NOMO-1 treated with DMSO at 0.1 percent for 48 hours (cell line): ENCODE measurements around the gene PLA2G15.

Experiments
- DNase-seq: peaks from one replicate; lab custom pipeline; 2025; ENCODE audit not compliant: unreplicated experiment; lab: John Stamatoyannopoulos, UW

Gene PLA2G15

GRCh38 chr16:68252383-68252782 is 7.2 kb downstream of the PLA2G15 start:
- no peak for DNase-seq

- no peak for DNase-seq
Measured at GRCh38 chr16:68253721-68254120, 8.5 kb downstream of the PLA2G15 start.

GRCh38 chr16:68255712-68256111 is 10.5 kb downstream of the PLA2G15 start:
- no peak for DNase-seq

DNA sequence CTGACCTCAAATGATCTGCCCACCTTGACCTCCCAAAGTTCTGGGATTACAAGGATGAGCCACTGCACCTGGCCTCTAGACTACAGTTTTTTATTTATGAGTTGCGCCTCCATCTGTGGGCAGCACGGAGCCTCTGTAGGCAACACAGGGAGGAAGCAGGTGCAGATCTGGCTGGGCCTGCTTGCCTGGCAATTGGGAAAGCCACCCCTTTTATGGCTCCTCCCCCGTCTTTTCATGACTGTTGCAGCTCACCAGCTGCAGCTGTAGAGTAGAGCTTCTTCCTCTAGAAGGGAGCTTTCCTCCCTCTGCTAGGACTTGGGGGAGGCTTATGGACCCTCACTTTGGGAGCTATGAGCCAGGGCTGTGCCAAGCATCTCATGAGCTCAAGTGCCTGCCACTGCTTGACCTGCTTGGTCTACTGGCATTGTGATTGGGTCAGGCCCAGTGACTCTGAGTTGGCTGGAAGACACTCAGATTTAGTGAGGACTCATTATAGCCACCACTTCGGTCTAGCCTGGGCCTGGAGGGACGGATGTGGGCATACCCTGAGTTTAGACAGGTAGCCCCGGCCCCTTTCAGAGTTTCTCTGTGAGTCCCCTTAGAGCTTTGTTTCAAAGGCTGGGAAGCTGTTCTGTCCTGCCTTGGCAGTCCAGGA is 12.2 kb downstream of the PLA2G15 start:
- DNase-seq: peak; percentile 88

GRCh38 chr16:68257906-68258800 is 13.0 kb downstream of the PLA2G15 start:
- DNase-seq: peak; percentile 89

DNA sequence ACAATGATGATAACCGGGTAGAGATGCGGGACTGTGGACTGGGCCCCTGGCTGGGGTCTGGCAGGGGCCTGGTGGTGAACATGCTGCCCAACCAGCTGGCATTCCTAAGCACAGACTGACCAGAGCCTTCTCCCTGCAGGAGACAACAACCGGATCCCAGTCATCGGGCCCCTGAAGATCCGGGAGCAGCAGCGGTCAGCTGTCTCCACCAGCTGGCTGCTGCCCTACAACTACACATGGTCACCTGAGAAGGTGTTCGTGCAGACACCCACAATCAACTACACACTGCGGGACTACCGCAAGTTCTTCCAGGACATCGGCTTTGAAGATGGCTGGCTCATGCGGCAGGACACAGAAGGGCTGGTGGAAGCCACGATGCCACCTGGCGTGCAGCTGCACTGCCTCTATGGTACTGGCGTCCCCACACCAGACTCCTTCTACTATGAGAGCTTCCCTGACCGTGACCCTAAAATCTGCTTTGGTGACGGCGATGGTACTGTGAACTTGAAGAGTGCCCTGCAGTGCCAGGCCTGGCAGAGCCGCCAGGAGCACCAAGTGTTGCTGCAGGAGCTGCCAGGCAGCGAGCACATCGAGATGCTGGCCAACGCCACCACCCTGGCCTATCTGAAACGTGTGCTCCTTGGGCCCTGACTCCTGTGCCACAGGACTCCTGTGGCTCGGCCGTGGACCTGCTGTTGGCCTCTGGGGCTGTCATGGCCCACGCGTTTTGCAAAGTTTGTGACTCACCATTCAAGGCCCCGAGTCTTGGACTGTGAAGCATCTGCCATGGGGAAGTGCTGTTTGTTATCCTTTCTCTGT is 14.0 kb downstream of the PLA2G15 start:
- no peak for DNase-seq

- no peak for DNase-seq
Measured at GRCh38 chr16:68263559-68264127, 18.5 kb downstream of the PLA2G15 start.

GRCh38 chr16:68264128-68265077 is 19.2 kb downstream of the PLA2G15 start, which contains the start of gene SLC7A6:
Gene SLC7A6 (plus strand): TSS chr16:68264526. CDS start chr16:68274727, 10,201 bp downstream.
- peak; percentile 76 for DNase-seq

GRCh38 chr16:68265078-68265920 is 20.1 kb downstream of the PLA2G15 start:
- peak; percentile 65 for DNase-seq

DNA sequence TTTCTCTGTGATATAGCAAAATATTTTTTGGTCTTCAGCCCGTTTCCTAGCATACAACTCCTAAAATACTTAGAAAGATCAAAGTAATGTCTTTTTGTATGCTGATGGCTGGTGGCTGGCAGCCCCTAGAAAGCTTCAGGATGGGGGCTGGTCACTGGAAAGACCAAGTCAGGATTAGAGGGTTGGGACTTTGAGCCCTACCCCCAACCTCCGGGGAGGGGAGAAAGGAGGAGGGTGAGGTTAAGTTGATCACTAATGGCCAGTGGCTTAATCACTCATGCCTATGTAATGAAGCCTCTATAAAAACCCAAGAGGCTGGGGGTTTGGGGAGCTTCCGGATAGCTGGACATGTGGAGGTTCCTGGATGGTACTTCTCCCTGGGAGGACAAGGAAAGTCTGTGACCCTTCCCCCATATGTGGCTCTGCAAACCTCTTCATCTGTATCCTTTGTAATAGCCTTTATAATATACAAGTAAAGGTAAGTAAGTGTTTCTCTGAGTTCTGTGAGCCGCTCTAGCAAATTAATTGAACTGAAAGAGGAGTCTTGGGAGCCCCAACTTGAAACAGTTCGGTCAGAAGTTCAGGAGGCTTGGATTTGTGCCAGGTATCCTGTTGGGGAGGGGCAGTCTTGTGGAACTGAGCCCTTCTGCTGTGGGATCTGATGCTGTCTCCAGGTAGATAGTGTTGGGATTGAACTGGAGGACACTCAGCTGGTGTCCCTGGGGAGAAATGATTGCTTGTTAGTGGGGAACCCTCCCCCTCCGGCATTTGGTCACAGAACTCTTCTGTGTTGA is 22.6 kb downstream of the PLA2G15 start:
- DNase-seq: no peak

GRCh38 chr16:68269793-68270192 is 24.6 kb downstream of the PLA2G15 start:
- DNase-seq: no peak

GRCh38 chr16:68270353-68270752 is 25.2 kb downstream of the PLA2G15 start:
- DNase-seq: no peak

DNA sequence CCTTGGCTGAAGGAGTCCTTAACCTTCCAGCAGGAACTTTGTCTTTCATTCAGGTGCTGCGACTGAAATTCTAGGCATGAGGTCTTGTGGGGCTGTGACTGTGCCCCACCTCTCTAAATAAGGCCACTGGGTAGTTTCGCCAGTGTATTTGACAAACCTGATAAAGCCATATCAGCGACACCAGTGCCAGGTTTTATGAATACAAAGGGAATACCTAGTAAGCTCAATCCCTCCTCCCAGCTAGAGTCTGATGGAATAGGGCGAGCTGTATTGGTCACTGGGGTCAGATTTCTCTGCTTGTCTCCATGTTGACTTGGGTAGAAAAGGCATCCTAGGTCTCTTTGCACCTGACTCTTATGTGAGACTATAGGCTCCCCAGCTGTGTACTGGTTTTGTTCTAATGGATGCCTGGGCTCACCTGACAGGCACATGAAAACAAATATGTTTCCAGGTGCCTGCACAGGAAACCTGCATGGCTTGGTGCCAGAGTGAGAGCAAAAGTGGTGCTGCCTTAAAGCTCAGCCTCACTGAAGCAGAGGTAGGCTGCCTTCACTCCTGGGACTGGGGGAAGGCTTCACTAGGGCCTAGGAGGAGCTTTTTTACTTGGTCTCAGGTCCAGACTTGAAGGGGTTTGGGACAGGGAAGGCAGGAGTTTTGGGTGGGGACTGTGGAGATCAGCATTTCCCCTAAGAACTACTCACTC is 27.5 kb downstream of the PLA2G15 start:
- DNase-seq: no peak

DNA sequence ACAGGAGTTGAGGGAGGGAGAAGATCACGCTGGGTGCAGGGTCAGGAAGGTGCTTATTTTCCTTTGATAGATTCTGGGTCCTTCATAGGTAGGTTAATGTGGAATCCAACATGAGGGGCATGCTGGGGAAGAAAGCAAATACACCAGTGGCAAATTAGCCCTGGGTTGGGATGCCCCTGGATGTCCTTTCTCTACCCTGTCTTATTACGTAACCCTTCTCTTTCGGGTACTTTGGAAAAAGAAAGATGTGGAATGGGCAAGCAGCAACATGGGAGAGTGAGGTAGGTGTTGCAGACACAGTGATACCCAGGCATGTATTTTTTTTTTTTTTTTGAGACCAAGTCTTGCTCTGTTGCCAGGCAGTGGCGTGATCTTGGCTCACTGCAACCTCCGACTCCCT is 28.3 kb downstream of the PLA2G15 start:
- no peak for DNase-seq

DNA sequence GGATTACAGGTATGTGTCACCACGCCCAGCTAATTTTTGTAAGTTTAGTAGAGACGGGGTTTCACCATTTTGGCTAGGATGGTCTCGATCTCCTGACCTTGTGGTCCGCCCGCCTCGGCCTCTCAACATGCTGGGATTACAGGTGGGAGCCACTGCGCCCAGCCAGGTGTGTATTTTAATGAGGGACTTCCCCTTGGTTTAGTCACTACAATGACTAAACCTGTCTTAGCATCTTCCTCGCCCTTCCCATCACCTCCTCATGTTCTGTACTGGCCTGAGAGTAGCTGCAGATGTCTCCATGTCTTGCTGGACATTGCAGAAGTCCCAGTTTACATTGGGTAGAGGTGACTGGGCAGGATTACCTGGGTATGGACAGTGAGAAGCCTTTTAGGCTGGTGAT is 28.7 kb downstream of the PLA2G15 start:
- DNase-seq: no peak

- no peak for DNase-seq
Measured at GRCh38 chr16:68274441-68274840, 29.3 kb downstream of the PLA2G15 start.

- peak; percentile 68 for DNase-seq
Measured at GRCh38 chr16:68275611-68276191, 30.5 kb downstream of the PLA2G15 start.
